ENCODE data around the gene FAM13B.

GRCh38 chr5:137945825-137946224, 87.1 kb downstream of the FAM13B start:
- TF ChIP-seq CTCF (conservative IDR thresholded peaks at IDR 0.05; ENCODE audit: low read depth, low read length) (no peak), EZH2phosphoT487 (IDR thresholded peaks at IDR 0.05; ENCODE audit: borderline replicate concordance, low read length) (no peak), EZH2 (IDR thresholded peaks at IDR 0.05; ENCODE audit: low read length, unreplicated experiment) (no peak)
